Measurements from ENCODE around the gene UQCR11. TPM values are rescaled to one million over a fixed set of nuclear protein-coding genes. Genes with fewer than 3 reads are reported as not detected.

UQCR11 gene
- 136 TPM for total RNA-seq

DNA sequence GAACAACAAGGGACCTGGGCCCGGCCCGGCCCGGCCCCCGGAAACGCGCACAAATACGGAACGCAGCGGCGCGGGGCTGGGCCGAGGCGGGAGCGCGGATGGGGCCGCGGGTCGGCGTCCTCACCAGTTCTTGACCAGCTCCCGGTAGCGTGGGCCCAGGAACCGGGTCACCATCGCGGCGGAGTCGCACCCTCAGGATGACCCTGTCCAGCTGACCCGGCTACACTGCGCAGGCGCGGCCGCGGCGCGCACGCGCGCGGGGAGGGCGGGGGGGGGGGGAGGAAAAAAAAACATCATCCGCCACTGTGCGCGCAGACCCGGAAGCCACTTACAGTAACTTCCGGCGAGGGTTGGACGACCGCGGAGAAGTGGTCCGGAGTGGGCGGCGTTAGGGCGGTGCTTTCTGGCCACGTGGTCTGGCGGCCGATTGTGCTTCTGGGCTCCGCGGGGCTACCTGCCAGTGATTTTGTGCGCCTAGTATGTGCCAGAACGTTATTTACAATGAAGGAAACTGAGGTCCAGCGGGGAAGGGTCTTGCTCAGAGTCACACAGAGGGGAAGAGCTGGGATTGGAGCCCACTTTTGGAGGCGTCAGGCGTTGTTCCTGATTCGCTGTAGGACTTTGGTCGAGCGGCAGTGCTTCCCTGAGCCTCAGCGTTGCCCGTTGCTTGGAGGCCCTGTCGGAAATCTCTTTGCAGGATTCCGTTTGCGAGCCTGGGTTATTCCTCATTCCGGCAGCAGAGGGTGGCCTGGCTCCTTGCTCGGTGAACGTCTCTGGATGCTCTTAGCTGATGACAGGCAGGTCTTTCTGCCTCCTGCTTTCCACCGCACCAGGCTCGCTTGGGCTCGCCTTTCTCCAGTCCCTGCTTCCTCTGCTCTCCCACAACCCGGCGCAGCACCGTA lies at the start of gene UQCR11:
Gene UQCR11, minus strand, starts transcription at position 227 of the 902 bp plus-strand sequence. Its CDS starts 53 bp downstream, at position 174.
- DNase-seq (ENCODE audit: low spot score) (peak; percentile 97), ATAC-seq (peak; percentile 97)
- intact Hi-C loops (cut with DNase I): loop anchor here (5.0 kb wide), 1 partner anchor 47 kb away; the partner anchor contains the start of gene TCF3

DNA sequence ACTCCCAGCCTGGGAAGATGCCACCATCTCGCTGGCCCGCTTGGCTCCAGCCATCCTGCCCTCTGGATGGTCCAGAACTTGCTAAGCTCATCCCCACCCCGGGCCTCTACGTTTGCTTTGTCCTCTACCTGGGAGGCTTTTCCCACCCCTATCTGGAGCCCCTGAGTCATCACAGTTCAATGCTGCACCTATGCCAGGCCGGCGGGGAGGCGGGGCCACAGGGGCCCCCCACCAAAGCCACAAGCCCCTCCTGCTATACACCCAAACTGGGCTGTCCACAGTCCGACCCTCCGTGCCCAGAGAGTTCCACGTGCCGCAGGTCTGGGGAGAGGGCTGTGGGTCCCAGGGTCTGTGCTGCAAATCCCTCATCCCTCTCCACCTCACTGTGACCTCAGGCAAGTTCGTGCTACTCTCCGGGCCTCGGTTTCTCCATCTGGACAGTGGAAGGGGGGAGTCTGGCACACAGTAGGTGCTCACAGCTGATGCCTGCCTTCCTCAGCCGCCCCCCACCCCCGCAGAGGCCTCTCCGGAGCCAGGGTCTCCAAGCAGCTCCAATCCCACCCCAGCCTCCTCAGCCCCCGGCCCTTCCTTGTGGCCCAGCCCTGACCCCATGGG lies 49.0 kb upstream of the UQCR11 start:
- DNase-seq (ENCODE audit: low spot score) (no peak), ATAC-seq (no peak)
- intact Hi-C loops (cut with DNase I): loop anchor here (5.0 kb wide), 1 partner anchor 47 kb away; the partner anchor contains the start of gene UQCR11

DNA sequence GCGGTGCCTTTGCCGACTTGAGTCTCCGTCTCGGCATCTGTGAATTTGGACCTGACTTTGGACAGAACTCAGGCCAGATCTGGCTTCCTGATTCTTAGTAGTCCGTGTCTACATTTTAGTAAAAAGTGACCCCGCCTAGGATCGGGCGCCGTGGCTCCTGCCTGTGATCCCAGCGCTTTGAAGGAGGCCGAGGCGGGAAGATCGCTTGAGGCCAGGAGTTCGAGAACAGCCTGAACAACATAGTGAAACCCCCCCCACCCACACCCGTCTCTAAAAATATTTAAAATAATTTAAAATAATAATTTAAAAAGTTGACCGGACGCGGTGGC lies 48.0 kb upstream of the UQCR11 start:
- intact Hi-C loops (cut with DNase I): loop anchor here (5.0 kb wide), 1 partner anchor 46 kb away; the partner anchor contains the start of gene UQCR11
- DNase-seq (ENCODE audit: low spot score) (no peak), ATAC-seq (peak; percentile 14)

DNA sequence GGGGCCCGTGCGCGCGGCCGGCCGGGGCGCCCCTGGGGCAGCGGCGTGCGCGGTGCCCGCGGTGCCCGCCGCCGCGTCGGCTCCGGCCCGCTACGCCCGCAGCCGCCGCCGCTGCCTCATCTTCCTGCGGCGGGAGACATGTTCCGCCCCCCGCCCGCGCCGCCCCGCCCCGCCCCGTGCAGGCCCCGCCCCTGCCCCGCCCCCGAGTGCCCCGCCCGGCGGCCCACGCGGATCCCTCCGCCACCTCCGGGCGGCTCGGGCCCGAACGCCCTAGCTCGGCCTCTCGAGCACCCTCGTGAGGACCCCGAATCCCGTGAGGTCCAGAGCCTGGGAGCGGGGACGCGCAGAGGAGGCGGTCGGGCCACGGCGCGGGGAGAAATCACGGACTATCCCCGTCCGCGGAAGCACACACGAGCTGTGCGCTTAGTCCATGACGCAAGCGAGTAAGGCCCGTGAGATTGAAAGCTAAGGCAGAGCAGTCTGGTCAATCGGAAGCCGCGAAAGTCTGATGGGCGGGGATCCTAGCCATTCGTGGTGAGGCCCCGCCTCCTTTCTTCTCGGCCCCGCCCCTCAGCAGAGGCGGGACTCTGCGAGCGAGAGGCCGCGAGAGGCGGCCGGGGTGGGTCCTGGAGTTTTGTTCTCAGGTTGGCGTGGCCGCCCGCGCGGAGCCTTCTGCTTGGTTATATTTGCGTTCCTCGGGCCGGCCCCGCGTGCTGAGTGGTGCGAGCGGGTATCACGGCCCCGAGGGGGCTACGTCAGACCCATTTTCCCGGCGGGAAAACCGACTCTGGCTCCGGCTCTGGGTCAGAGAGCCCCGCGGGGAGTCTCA lies 47.4 kb upstream of the UQCR11 start, which contains the start of gene TCF3:
Gene TCF3, minus strand, starts transcription at position 145 of the 829 bp plus-strand sequence. CDS start 2,367 bp downstream, outside the sequence.
- intact Hi-C loops (cut with DNase I): loop anchor here (5.0 kb wide), 1 partner anchor 45 kb away; the partner anchor contains the start of gene UQCR11
- DNase-seq (ENCODE audit: low spot score) (peak; percentile 99), ATAC-seq (peak; percentile 99)

DNA sequence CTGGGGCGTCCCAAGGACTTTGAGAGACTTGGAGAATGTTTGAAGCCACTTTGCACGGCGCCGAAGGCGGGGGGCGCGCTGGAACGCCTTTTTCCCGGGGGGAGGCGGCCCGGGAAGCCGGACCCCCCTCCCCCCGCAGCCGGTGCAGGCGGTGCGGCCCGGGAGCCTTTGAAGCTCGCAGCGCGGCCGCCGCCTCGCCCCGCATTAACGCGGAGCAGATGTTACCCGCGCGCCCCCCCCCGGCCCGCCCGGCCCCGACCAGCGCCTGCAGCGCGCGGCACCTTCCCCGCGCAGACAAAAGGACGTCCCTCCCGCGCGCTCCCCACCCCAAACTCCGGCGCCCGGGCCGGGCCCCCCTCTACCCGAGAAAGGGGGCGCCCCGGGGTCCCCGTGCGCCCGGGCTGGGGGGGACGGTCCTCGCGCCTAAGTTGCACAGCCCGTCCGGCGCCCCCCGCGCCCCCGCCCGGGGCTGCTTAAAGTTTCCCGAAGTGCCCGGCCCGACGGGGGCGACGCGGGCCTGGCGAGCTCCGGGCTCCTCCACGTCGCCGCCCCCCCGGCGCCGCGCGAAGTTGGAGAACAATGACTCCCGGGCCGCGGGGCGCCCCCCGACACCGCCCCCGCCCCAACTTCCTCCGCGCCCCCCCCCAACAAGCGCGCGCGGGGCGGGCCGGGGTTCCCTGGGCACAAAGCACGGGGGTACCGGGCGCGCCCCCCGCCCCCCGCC lies 46.5 kb upstream of the UQCR11 start:
- ATAC-seq (no peak), DNase-seq (ENCODE audit: low spot score) (peak; percentile 73)
- intact Hi-C loops (cut with DNase I): loop anchor here (5.0 kb wide), 1 partner anchor 44 kb away; the partner anchor contains the start of gene UQCR11

DNA sequence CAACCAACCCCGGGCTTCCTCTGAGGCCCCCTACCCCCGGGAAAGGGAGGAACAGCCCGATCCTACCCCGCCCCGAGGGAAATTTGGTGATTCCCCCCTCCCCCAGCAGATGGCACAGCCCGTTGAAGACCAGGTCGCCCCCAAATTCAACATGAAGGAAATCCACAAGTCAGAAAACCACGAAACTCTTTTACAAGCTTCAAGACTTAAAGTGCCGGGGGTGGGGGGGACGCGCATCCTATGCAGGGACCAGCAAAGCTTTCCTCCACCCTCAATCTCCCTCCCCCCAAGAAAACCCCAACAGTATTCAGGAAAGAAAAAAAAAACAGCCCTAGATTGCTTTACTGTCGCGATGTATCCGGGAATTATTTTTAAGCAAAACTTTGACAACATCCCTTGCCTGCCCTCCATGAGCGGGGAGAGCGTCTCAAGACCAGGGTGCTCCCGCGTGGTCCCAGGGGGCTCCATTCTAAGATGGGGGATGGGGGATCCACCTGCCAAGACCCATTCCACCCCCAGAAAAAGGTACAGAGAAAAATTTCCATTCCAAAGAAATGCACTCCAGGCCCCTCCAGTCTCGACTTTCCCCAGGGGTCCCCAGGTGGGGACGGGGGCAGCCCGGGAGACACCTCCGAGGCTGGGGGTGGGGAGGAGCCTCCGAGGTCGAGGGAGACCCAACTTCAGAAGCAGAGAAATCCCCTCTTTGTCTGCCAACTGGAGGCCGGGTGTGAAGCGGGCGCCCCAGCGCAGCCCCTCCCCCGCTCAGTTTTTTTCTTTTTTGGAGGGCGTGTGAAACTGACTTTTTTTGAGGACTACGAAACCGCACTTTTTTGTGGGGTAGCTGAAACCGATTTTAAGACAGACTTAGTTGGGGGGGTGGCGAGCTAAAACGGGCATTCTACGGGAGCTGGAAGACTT lies 45.6 kb upstream of the UQCR11 start:
- intact Hi-C loops (cut with DNase I): loop anchor here (5.0 kb wide), 1 partner anchor 44 kb away; the partner anchor contains the start of gene UQCR11
- ATAC-seq (no peak), DNase-seq (ENCODE audit: low spot score) (no peak)

DNA sequence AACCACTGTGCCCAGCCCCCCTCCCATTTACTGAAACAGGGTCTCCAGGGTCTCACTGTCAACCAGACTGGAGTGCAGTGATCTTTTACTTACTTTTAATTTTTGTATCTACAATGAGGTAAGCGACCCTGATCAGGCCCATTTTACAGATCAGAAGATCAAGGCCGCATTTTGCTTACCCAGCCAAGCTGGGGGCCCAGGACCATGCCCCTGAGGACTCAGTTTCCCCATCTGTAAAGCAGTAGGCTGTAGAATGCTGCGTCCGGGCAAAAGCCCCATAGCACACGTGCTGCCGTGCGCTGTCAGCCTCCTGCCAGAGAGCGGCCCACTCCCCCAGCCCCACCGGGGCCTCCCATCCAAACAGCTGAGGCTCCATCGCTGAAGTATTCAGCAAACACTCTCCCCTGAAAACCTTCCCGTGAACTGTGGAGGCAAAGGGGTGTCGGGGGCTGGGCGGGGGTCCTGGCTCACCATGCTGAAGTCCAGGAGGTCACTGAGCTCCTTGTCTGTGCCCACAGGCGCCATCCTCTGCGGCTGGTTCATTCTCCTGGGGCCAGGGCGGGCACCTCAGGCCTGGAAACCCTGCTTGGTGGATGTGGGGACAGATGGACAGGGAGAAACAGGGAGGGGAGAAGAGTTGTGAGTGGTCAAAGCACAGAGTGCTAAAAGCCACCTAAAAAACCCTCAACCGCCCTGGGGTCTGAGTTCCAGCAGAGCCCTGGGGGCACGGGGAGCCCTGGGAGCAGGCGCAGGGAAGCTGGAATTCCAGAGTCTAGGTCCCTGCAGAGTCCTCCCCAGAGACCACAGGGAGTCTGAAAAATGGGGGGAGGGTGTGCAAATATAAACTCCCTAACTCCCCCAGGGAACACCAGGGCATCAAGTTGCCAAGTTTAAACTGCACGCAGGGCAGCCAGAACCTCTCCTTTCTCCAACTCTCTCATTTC lies 44.7 kb upstream of the UQCR11 start:
- intact Hi-C loops (cut with DNase I): loop anchor here (5.0 kb wide), 1 partner anchor 43 kb away; the partner anchor contains the start of gene UQCR11
- DNase-seq (ENCODE audit: low spot score) (no peak), ATAC-seq (no peak)

DNA sequence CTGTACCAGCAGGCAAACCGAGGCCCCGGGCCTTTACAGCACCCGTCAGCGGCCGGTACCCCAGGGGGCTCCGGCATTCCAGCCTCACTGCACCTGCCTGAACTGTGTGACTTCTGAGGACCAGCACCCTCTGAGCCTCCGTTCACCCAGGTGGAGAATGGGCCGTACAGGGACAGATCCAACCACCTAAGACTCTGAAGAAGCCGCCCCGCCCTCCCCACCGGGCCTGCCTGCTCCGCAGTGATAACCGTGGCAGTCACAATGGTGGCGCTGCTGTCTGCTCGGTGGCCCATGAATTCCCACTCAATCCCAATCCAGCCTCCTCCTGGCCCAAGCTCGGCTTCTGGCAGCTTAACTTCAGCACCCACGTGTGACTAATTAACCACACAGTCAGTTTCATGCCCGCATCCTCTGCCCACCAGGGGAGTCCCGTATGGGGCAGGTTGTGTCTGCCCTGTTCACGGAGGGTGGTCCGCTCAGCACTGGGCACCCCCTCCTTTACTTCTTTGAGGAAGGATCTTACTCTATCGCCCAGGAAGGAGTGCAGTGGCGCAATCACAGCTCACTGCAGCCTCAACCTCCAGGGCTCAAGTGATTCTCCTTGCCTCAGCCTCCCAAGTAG lies 43.8 kb upstream of the UQCR11 start:
- no peak for ATAC-seq
- no peak for DNase-seq (ENCODE audit: low spot score)
- intact Hi-C loops (cut with DNase I): no loop called here

DNA sequence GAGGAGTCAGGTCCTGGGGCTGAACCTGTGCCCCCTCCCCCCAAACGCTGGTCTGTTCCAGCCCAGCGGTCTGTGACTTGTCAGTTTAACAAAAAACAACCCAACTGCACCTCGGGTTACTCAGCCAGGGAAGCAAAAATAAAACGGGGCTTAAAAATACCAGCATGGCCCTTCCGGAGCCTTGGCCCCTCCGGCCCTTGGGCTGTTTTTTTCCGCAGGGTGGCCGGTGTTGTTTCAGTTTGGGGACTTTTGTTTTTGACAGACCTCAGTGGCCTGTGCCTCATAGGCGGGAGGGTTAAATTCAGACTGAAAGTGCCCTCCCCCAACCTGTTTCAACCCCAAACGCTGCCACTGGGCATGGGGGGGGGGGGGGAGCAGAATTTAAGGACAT lies 43.2 kb upstream of the UQCR11 start:
- intact Hi-C loops (cut with DNase I): no loop called here
- no peak for ATAC-seq
- no peak for DNase-seq (ENCODE audit: low spot score)

DNA sequence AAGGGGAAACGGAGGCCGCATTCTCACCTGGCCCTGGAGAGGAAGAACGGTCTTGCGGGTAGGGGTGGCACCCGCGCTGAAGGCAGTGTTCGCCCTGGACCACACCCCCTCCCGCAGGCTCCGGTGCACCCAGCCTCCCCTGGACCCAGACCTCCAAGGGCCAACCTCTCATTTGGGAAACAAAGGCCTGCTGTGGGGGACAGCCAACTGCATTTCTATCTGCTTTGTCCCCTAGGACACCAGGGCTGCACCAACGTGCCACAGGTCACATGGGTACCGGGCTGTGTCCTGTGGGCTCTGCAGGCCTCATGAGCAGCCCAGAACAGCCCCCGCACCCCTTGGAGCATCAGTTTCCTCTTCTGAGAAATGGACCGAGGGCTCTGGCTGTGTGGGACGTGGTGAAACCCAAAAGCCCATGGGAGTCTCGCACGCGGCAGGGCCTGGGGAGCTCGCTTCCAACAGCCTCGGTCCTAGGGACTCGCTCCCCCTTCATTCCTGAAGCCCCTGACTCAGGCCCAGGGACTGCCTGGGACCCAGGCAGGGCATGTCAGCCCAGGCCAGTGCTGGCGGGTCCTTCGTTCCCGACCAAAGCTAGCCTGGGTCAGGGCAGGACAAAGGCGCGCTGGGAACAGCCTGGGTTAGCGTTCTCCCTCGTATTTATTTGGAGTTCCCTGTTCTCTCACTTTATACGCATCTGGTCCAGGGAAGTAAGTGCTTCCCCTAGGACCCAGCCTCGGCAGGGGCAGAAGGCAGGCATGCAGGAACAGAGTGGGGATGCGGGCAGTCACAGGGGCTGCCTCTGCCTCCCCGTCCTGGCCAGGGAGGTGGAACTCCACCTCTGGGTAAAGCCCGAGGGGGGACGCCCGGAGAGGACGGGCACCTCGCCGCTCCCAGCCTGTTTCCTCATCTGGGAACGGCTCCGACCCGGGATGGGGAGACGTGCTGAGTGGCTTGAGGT lies 42.5 kb upstream of the UQCR11 start:
- intact Hi-C loops (cut with DNase I): no loop called here
- ATAC-seq (no peak), DNase-seq (ENCODE audit: low spot score) (no peak)

DNA sequence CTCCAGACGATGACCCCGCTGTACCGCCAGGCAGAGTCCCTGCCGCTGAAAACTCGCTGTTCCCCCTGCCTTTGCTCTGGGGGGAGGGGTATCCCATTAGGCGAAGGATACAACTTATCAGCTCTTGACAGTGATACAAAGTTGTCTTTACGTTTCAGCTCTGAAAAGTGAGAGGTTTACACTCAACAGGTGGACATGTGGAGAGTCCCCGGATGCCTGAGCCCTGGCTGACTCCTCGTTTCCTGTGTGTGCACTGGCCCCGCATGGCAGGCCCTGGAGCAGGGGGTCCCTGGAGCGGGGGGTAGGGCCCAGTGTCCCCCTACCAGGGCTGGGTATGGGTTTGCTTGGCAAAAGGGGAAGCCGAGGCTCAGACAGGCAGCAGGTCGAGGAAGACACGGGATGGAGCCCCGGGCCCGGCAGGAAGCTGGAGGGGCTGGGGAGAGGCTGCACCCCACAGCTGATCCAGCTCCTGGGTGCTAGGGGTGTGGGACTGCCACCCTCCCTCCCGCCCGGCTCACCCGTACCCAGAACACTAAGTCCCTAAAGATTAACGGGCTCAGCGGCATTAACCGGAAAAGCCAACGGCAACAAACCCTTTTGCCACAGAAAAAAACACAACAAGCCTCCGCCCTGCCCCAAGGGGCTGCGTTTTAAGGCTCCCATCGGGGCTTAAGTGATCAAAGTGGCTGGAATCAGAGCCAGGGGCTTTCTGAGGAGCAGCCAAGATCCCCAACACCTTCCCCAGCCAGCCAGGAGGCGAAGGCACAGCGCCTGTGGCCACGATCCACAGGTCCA lies 41.6 kb upstream of the UQCR11 start:
- no peak for DNase-seq (ENCODE audit: low spot score)
- ATAC-seq: no peak
- intact Hi-C loops (cut with DNase I): no loop called here

DNA sequence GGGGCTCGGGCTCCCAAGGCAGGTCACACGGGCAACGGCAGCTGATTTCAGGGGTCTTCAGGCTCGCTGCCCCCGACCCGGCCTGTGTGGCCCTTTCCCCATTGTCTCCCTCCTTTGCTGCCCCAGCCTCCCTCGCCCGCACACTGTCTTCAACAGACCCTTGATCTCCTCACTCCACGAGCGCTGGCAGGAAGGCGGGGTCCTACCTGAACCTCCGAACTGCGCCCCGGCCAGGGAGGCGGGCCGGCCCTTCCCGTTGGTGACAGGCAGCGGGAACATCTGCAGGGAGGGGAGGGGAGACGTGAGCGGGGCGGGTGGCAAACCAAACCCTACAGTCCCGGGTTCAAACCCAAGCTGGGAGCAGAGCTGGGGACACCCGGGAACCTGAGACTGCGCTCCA lies 40.9 kb upstream of the UQCR11 start:
- intact Hi-C loops (cut with DNase I): no loop called here
- DNase-seq (ENCODE audit: low spot score): no peak
- no peak for ATAC-seq

DNA sequence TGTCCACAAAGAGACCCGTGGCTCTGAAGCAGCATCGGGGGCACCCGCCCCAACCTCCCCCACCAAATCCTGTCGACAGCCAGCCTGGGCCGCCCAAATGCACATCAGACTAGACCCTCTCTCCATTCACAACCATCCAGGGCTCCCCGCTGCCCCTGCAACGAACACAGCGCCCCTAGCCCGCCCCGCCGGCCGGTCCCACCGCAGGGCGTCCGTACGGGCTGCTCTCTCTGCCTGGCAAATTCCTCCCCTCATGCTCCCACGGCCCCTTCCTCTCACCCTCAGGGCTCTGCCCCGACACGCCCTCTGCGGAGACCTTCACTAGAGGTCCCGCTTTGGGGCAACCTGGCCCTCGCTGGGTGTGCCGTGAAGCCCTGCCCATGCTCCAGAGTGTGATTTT lies 40.0 kb upstream of the UQCR11 start:
- no peak for DNase-seq (ENCODE audit: low spot score)
- intact Hi-C loops (cut with DNase I): no loop called here
- no peak for ATAC-seq

DNA sequence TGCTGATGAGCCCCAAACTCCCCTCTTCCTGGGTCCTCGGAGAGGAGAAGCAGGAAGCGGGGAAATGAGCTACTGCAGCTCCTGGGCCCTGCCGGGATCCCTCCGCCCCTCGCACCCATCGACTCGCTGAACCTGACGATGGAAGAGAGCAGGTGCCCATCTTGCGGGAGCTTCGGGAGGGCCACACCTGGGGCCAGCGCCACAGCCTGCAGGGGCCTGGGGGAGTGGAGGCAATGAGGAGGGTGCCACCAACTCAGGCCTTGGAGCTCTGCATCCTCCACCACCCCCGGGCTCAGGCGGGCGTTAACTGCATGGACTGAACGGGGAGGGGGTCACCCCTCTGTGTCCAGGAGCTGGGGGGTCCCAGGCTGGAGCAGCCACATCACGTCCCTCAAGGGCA lies 38.8 kb upstream of the UQCR11 start:
- ATAC-seq: no peak

More for the DNA sequence above, 38.8 kb upstream of the UQCR11 start:
- intact Hi-C loops (cut with DNase I): no loop called here
- DNase-seq (ENCODE audit: low spot score): no peak

Data from sciatic nerve (tissue), 2 donors.